ENCODE results near the gene POP7.

Gene POP7

GRCh38 chr7:100681491-100682227 is 24.3 kb upstream of the POP7 start:
- no peaks in the 10 kb centered on the region for H3K9me3 ChIP-seq (ENCODE audit: insufficient read depth, low read depth, low read length)
- peaks cover 1% of the 10 kb centered on the region for H3K4me1 ChIP-seq (ENCODE audit: insufficient read depth, low read length, poor library complexity, severe bottlenecking)
- no peaks in the 10 kb centered on the region for H3K9me2 ChIP-seq (replicated peaks; ENCODE audit: low read depth, low read length)
- H3F3A ChIP-seq (ENCODE audit: low read depth): no peaks in the 10 kb centered on the region; the same call in 1 of the 2 replicates
- no peak overlapping the region for H3K9ac ChIP-seq (ENCODE audit: low read depth, low read length, poor library complexity, severe bottlenecking)
- peaks cover 8% of the 10 kb centered on the region; the same call in 1 of the 2 replicates for H3K79me2 ChIP-seq (ENCODE audit: insufficient read depth, low read length)
- H3K36me3 ChIP-seq (ENCODE audit: insufficient read depth, low read length): peaks cover 93% of the 10 kb centered on the region; the same call in 1 of the 2 replicates
- no peak overlapping the region for H3K4me3 ChIP-seq (ENCODE audit: low read length, poor library complexity, severe bottlenecking)
- no peaks in the 10 kb centered on the region for H3K27me3 ChIP-seq (ENCODE audit: insufficient read depth, low read length, poor library complexity, severe bottlenecking)
- no peak for TF ChIP-seq CTCF (conservative IDR thresholded peaks at IDR 0.05; ENCODE audit: low read length)
- TF ChIP-seq EZH2phosphoT487 (IDR thresholded peaks at IDR 0.05; ENCODE audit: borderline replicate concordance): no peak
- no peak overlapping the region for H3K4me2 ChIP-seq (ENCODE audit: low read depth, low read length, poor library complexity, severe bottlenecking)
- no peak overlapping the region for H2AFZ ChIP-seq (ENCODE audit: low read length)
- H4K20me1 ChIP-seq (ENCODE audit: insufficient read depth, low read length, poor library complexity, severe bottlenecking): peaks cover 38% of the 10 kb centered on the region

- Histone ChIP-seq H3K4me2 (ENCODE audit: low read depth, low read length, poor library complexity, severe bottlenecking) (no peak overlapping the region), H3K4me1 (ENCODE audit: insufficient read depth, low read length, poor library complexity, severe bottlenecking) (no peaks in the 10 kb centered on the region), H3F3A (ENCODE audit: low read depth) (no peaks in the 10 kb centered on the region; the same call in 1 of the 2 replicates), H3K4me3 (ENCODE audit: low read length, poor library complexity, severe bottlenecking) (no peak overlapping the region), H3K9me3 (ENCODE audit: insufficient read depth, low read depth, low read length) (no peaks in the 10 kb centered on the region), H3K9ac (ENCODE audit: low read depth, low read length, poor library complexity, severe bottlenecking) (no peak overlapping the region), H2AFZ (ENCODE audit: low read length) (no peak overlapping the region), H3K36me3 (ENCODE audit: insufficient read depth, low read length) (peaks cover 93% of the 10 kb centered on the region; the same call in 1 of the 2 replicates), H4K20me1 (ENCODE audit: insufficient read depth, low read length, poor library complexity, severe bottlenecking) (peaks cover 33% of the 10 kb centered on the region), H3K9me2 (replicated peaks; ENCODE audit: low read depth, low read length) (no peaks in the 10 kb centered on the region), H3K27me3 (ENCODE audit: insufficient read depth, low read length, poor library complexity, severe bottlenecking) (no peaks in the 10 kb centered on the region), H3K79me2 (ENCODE audit: insufficient read depth, low read length) (peaks cover 2% of the 10 kb centered on the region; the same call in 1 of the 2 replicates)
- TF ChIP-seq EZH2phosphoT487 (IDR thresholded peaks at IDR 0.05; ENCODE audit: borderline replicate concordance) (no peak), CTCF (conservative IDR thresholded peaks at IDR 0.05; ENCODE audit: low read length) (no peak)
These were observed 23.6 kb upstream of the POP7 start for GRCh38 chr7:100682228-100682741.

GRCh38 chr7:100682991-100683658 is 22.8 kb upstream of the POP7 start:
- Histone ChIP-seq H3F3A (ENCODE audit: low read depth) (no peaks in the 10 kb centered on the region; the same call in 1 of the 2 replicates), H3K9me2 (replicated peaks; ENCODE audit: low read depth, low read length) (no peaks in the 10 kb centered on the region), H3K27me3 (ENCODE audit: insufficient read depth, low read length, poor library complexity, severe bottlenecking) (no peaks in the 10 kb centered on the region), H3K79me2 (ENCODE audit: insufficient read depth, low read length) (peaks cover 5% of the 10 kb centered on the region; the same call in 1 of the 2 replicates), H3K4me1 (ENCODE audit: insufficient read depth, low read length, poor library complexity, severe bottlenecking) (no peaks in the 10 kb centered on the region), H2AFZ (ENCODE audit: low read length) (no peak overlapping the region), H3K9me3 (ENCODE audit: insufficient read depth, low read depth, low read length) (no peaks in the 10 kb centered on the region), H3K4me3 (ENCODE audit: low read length, poor library complexity, severe bottlenecking) (no peak overlapping the region), H4K20me1 (ENCODE audit: insufficient read depth, low read length, poor library complexity, severe bottlenecking) (peaks cover 34% of the 10 kb centered on the region), H3K4me2 (ENCODE audit: low read depth, low read length, poor library complexity, severe bottlenecking) (no peak overlapping the region), H3K36me3 (ENCODE audit: insufficient read depth, low read length) (peaks cover 92% of the 10 kb centered on the region; the same call in 1 of the 2 replicates), H3K9ac (ENCODE audit: low read depth, low read length, poor library complexity, severe bottlenecking) (no peak overlapping the region)
- TF ChIP-seq CTCF (conservative IDR thresholded peaks at IDR 0.05; ENCODE audit: low read length): no peak
- TF ChIP-seq EZH2phosphoT487 (IDR thresholded peaks at IDR 0.05; ENCODE audit: borderline replicate concordance): no peak

Measured in Loucy (cell line).